HG03097 (cell line): ENCODE measurements around the gene MBD2.

Experiments used
- ATAC-seq: cut with Tn5 transposase; IDR thresholded peaks from one replicate; pipeline ENCODE4 v1.9.1; 2021; ENCODE audit not compliant: unreplicated experiment, low FRiP score

The MBD2 gene

GRCh38 chr18:54203914-54204313 lies 20.6 kb downstream of the MBD2 start:
- no peak for ATAC-seq

DNA sequence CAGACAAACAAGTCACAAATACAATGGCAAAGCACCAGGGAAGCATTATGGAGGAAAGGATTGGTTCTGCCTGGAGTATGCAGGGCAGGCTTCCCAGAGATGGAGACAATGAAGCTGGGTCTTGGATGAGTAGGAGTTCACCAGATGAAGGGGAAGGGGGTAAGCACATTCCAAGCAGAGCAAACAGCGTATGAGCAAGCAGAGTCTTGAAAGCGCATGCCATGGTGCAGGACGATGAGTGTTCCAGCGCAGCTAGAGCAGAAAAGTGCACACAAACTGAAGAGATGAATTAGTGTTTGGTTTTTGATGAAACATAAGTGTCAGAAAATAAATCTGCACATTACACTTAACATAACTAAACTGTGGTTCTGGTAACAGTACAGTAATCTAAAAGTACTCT lies 21.6 kb downstream of the MBD2 start:
- ATAC-seq = no peak

DNA sequence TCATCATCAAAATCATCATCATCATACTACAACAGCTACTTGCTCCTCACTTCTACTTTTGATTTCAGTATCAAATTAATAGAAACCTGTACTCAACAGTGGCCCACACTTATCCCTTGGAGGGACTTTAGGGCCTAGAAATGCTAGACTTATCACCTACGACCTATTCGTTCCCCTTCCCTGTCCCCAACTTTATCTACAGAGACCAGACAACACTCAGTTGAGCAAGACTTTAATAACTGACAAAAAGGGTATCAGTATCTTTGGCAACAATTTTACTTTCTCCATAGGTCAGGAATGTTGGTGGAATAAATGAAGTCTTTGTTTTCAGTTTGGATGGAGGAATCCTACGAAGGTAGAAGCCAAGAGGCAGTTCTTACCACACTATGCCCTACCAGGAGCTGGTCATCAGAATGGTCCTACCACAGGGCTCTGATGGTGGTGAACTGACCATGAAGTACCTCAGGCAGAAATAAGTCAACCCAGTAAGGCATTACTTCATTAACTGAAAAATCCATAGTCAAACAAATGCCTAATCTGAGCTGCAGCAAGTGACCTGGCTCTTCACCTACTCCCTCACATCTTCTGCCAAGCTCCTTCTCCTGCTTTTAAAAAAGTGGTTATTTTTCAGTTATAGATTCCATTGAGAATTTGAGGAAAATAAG lies 26.6 kb downstream of the MBD2 start:
- ATAC-seq = no peak

- no peak for ATAC-seq
Measured at GRCh38 chr18:54193786-54194185, 30.7 kb downstream of the MBD2 start.

- ATAC-seq = no peak
Measured at GRCh38 chr18:54192900-54193299, 31.6 kb downstream of the MBD2 start.

- ATAC-seq = no peak
Measured at GRCh38 chr18:54192415-54192814, 32.1 kb downstream of the MBD2 start.

DNA sequence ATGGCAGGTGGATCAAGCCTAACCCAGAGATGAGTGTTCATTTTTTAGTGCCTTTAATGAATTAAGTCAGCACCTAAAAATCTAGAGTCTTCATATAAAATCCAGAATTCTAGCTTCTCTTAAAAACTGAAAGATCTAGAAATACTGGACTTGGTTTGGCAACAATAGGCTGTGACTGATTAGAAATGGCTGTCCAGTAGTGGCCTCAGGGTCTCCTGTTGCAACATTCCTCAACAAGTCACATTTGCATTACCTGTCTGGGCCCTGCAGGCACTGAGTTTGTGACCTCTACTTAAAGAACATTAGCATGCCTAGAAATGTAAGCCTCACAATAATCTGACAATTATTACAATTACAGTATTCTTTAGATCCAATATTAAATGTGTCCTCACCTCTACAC lies 33.1 kb downstream of the MBD2 start:
- ATAC-seq = no peak

DNA sequence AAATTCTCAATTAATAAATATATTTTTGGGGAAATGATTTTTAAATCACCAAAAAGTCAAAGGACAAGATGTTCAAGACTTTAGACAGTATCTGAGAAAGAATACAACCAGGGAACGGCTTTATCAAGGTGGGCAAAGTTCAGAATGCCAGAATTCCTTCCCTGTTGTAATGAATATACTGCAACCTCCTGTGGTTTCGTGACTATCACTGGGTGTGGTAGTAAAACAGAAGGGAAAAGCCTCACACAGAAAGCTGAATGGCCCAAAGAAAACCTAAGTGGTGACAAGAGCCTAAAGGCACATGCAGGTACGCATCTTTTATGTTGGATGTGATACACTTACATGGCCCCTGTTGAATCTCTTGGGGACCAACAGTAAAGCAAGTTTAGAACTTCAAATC lies 37.1 kb downstream of the MBD2 start:
- ATAC-seq = no peak

GRCh38 chr18:54184836-54185235 lies 39.6 kb downstream of the MBD2 start:
- ATAC-seq = no peak

GRCh38 chr18:54183390-54183789 lies 41.1 kb downstream of the MBD2 start:
- ATAC-seq = no peak

GRCh38 chr18:54181856-54182602 lies 42.4 kb downstream of the MBD2 start:
- ATAC-seq = peak; percentile 65

DNA sequence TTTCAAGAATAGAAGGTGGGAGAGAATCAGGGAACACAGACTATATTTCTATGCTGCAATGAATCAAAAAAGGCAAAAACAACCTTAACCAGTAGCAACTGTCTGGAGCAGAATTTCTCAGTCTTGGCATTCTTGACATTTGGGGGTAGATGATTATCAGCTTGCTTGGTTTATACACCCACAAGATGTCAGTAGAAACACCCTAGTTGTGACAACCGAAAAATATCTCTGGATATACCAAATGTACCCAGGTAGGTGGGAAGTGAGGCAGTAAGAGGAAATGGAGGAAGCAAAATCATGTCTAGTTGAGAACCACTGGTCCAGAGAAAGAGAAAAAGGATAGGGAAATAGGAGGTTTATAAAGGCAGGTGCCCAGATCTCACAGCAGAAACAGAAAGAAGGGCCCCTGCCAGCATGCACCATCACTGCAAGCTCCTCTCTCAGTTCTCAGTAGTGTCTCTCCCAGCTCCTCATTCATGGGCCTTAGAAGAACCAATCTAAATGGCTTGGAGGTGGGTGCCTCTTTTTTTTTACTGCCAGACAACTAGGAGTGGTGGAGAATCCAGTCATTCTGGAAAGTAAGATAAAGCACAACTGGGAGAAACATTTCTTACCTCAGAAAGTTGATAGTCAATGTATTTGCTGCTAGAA lies 50.4 kb downstream of the MBD2 start:
- ATAC-seq = peak; percentile 53

DNA sequence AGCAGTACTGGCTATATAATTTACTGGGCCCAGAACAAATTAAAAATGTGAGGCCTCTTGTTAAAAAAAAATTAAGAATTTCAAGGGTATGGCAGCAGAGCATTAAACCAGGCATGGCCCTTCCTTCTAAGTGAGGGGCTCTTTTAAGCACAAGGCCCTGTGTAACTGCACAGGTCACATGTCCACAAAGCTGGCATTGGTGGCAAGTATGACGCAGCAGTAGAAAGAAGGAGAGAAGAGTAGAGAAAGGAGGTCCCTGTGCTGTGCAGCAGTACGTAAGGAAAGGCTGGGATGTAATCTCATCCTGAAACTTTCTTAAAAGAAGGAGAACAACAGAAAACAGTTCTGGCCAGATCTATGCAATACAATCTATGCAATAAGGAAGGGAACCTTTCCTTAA lies 51.2 kb downstream of the MBD2 start:
- ATAC-seq = no peak

DNA sequence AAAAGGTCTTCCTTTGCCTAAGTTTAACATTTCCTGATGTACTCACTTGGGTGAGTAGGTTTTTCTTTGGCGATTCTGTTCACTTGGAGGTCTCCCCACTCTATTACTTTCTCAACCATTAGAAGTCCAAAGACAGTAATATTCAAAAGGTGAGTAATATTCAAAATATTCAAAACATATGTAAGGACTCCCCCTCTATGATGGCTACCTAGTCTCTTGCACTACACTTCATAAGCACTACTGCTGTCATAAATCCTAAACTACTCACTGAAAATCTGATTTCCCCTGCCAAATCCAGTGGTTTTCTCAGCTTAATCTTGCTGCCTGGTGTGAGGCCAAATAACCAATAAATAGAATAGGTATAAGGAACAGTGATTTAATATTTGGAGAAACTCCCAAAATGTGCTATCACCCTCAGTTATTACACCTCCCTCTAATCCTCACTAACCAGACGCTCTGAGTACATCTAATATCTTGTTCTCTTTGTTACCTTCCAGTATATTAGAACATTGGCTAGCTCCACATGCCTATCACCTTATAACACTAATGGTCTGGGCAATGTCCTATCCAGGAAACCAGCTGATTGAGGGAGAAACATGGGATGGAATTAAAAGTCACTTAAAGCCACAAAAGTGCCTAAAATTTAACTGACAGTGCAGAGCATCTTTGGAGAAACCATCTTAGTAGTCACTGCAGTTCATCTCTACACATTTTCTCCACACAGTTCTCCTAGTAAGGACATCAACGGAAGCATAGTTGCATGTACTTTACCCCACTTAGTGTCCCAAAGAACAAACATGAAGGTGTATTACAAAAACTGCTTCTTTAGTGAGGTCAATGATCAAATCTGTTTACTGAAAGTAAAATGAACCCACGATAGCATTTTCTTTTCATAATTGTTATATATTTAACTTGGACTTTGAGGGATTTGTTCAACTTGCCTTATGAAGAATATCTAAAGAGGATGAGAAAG lies 54.8 kb downstream of the MBD2 start:
- ATAC-seq = no peak

GRCh38 chr18:54165450-54165849 lies 59.0 kb downstream of the MBD2 start:
- no peak for ATAC-seq

GRCh38 chr18:54163453-54163852 lies 61.0 kb downstream of the MBD2 start:
- no peak for ATAC-seq

- no peak for ATAC-seq
Measured at GRCh38 chr18:54162431-54162830, 62.0 kb downstream of the MBD2 start.

GRCh38 chr18:54161267-54161666 lies 63.2 kb downstream of the MBD2 start:
- no peak for ATAC-seq

- no peak for ATAC-seq
Measured at GRCh38 chr18:54159906-54160305, 64.6 kb downstream of the MBD2 start.

DNA sequence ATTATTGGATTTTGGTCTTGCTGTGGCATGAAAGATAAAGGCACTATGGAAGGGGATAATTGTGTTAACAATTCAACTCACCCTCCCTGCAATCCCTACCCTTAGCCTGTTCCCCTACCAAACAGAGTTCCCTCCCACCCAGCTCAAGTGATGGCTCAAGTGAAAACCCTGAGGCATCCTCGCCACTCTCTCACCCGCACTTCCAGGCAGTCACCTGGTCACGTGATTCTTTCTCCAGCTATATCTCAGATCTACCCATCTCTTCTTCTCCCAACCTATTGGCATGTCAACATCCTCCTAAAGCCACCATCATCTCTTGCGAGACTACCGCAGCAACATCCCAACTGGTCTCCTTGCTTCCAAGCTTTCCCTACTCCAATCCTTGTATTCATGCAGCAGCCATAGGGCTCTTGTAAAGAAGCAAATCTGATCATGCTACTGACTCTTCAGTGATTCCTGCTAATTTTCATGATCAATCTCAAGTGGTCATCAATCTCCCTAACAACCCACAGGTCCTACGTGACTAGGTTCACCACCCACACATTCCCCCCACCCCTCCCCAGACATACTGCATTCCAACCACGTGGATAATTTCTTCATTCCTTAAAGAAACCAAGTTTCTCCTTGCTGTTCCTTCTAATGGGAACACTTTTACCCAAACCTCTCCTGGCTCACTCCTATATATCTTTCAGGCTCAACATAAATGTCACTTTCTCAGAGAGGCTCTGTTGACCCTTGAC lies 66.7 kb downstream of the MBD2 start:
- ATAC-seq = no peak
